GM18526 (cell line): ENCODE measurements around the gene UQCRC1.

Source experiments
- POLR2A ChIP-seq: IDR thresholded peaks from 3 replicates; pipeline ENCODE4 v1.6.1; 2011; ENCODE audit not compliant: insufficient read length; ENCODE audit errors: extremely low read depth

UQCRC1 gene

GRCh38 chr3:48609088-48610005 is at the start of gene UQCRC1:
Gene UQCRC1 (minus strand): TSS chr3:48609646. CDS start chr3:48609620, 26 bp downstream.
- TF ChIP-seq POLR2A, result peak; percentile 95

DNA sequence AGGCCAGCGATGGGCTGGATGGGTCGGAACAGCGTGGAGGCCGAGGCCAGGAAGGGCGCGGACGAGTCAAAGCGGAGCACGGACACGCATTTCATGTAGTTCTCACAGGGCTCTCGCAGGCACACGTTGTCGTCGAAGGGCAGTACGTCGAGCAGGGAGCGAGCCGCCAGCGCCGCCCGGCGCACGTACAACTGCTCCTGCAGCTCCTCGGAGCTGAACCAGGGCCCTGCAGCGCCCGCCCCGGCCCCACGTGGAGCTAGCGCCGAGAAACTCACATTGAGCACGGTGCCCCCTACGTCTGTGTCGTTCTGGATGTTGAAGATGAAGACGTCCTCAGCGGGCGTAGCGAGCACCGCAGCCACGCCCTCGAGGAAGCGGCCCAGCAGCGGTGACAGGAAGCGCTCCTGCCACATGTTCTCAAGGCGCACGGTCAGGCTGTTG is 47.4 kb upstream of the UQCRC1 start:
- TF ChIP-seq POLR2A, result no peak

DNA sequence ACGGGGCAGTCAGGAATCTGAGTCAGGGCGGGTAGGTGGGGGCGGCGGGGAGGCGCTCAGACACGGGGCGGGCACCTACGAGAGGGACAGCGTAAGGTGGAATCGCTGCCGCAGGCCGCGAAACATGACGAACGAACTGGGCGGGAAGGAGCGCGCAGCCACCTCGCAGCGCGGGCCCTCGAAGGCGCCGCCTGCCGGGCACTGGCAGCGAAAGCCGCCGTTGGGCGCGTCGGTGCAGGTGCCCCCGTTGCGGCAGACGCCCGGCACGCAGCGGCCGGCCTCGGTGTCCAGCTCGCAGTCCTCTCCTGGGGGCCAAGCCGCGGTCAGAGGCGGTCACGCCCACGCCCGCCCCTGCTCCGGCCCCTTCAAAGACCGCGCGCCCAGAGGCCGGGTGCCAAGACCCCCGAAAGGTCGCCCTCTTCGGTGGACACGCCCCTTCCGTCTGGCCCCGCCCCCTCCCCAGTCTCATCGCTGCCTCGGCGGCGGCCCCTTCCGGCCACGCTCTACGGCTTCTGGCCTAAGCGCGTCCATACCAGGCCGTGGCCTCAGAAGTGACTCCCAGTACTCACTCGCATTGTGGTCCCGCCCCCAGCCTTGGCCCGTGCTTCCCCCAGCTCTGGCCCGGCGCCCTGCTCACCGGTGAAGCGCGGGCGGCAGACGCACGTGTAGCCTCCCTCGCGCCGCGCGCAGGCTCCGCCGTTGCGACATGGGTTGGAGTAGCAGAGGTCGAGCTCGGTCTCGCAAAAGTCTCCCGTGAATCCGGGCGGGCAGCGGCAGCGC is 46.8 kb upstream of the UQCRC1 start:
- TF ChIP-seq POLR2A, result no peak

DNA sequence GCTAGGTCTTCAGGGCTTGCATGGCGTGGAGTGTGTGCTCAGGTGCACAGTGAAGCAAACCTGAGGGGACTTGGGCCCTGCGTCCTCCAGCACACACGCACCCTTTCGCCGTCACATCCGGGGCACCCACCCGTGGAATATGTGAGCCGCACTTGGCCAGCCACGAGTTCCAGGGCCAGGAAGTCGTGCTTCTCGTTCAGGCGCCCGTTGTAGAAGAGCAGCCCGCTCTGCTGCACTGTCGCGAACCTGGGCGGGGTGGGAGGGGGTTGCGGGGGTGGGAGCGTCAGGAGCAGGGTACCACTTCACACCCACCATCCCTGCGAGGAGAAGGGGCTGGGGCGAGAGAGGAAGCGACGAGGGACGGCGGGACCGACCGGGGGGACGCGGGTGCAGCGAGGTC is 46.2 kb upstream of the UQCRC1 start:
- TF ChIP-seq POLR2A, result no peak

GRCh38 chr3:48655063-48655462 is 45.6 kb upstream of the UQCRC1 start:
- TF ChIP-seq POLR2A, result no peak

- TF ChIP-seq POLR2A, result no peak
Measured at GRCh38 chr3:48652923-48653715, 43.7 kb upstream of the UQCRC1 start.

DNA sequence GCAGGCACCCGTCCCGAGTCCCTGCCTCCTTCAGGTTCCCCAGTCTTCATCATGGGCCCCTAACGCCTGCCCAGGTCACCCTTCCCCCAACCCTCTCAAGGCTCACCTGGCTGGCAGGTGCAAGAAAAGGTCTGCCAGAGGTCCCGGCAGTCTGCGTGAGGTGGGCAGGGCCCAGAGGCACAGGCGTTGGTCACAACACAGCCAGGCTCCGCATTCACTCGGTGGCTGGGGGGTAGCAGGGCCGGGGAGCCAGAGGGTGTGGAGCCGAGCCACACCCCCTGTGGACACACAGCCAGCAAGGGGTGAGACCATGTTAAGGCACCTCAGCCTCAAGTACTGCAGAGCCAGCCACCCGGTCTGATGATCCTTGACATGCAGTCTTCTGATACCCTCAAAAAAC is 42.3 kb upstream of the UQCRC1 start:
- TF ChIP-seq POLR2A, result no peak

- no peak for TF ChIP-seq POLR2A
Measured at GRCh38 chr3:48650723-48651122, 41.3 kb upstream of the UQCRC1 start.

DNA sequence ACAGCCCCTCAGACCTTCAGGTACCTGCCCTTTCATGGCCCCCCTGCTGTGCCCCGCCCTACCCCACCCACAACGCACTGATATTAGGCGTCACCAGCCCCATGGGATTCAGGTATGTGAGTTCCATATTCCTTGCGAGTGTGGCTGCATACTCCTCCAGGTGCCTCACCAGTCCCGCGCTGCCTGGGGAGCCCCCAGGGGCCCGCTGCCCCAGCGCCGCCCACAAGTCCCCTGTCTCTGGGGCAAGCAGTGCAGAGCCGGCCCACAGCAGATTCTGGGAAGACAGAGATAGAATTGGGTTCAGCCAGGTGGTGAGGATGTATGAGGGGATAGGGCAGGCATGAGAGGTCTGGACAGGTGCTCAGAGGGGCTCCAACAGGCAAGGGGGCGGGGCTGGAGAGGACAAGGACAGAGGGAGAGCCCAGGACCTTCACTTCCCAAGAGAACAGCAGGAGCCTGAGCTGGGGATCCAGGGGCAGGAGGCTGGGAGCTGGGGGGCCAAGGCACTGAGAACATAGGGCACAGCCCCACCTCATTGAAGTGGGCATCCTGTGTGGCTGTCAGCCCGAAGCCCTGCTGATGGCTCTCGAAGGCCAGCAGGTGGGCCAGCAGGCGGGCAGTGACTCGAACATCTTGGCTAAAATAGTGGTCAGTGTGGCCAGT is 38.9 kb upstream of the UQCRC1 start:
- TF ChIP-seq POLR2A, result no peak

DNA sequence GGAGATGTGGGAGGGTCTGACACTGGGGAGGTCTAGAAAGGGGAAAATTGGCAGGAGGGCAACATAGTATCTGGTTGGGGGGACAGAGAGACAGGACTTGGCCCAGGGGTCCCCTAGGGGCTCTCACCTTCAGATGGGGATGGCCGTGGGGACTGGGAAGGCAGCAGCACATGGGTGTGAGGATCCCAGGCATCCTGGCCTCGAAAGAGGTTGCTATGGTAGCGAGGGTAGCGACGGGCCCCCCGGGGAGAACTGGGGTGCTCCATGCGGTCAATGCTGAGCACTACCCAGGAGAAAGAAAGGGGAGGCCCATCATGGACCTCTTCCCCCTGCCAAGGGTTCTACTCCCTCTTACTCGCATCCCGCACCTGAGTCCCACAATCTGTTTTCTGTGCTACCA is 38.3 kb upstream of the UQCRC1 start:
- no peak for TF ChIP-seq POLR2A

DNA sequence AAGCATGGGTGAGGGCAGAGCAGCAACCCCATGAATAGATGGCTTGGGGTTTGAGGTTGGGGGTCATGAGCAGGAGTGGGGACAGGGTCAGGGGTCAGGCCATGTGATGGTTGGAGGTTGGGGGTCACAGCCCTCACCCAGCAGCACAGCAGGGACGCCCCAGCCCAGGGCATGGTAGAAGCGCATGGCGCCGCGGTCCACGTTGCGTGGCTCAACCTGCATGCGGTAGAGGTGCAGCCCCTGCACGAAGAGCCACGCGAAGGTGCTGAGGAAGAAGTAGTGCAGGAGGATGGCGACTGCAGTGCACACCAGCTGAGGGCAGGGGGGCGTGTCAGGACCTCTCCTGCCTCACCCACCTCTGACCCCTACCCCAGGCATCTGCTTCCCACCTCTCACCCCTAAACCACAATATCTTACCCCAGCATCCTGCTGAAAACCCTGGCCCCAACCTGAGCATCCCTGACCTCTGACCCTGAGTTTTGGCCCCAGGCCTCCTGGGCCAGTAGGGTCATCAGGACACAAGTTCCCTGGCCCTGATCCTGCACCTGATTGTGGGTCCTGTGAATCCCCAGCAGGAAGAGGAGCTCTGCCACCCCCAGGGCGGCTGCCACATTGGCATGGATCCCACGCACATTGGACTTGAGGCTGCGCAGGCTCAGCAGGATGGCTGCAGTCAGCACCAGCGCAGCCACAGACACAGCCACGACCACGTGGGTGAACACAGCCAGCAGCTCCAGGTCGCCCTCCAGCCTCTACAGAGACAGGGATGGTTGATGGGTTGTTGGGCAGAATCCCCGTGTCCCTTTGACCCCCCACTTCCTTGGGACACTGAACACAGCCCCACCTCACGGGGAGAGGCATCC is 35.7 kb upstream of the UQCRC1 start:
- no peak for TF ChIP-seq POLR2A

GRCh38 chr3:48642605-48643004 is 33.2 kb upstream of the UQCRC1 start:
- TF ChIP-seq POLR2A, result no peak

DNA sequence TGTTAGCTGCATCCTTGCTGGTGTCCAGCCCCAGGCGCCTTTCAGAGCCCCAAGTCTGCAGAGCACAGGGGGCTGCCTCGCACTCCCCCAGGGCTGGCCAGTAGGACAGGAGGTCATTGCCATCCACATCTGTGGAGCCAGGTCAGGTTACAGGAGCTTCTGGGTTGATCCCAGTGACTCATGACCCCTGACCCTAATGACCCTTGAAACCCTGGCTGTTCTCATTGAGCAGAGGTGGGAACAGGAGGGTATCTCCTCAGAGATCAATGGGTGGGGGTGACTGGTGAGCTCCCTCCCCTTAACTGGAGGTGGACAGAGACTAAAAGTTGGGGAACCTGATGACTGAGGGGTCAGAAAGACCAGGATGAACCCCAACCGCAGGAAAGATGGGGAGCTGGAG is 31.9 kb upstream of the UQCRC1 start:
- no peak for TF ChIP-seq POLR2A

- TF ChIP-seq POLR2A, result no peak
Measured at GRCh38 chr3:48639944-48640606, 30.6 kb upstream of the UQCRC1 start.

DNA sequence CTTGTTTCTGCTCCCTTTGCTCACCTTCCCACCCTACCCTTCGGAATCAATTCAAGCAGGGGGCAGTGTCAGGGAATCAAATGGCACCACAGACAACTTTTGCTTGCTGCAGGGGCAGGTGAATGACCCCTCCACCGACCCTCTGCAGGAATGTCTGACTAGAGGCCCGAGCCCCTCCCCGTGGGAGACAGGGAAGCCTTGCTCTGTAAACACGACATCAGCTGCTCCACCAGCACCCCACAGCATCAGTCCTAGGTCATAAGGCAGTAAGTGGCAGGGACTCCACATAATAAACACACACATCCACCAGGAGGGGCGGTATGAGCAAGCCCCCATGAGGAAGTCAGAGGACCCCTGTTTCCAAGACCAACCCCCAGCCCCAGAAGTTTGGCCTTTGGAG is 27.9 kb upstream of the UQCRC1 start:
- no peak for TF ChIP-seq POLR2A
